A673 (cell line): Measurements from ENCODE around the gene ZNF286A. TPM values are rescaled to one million over a fixed set of nuclear protein-coding genes. Genes with fewer than 3 reads are reported as not detected.
A peak's percentile ranks its signal among the peaks of the same experiment; 100 is the strongest.
"Not testable (repeated sequence)": the region's sequence is repeated elsewhere in the genome, so short reads cannot be mapped to it uniquely, and the experiment has no call there.

Experiments
- BruUV-seq: library from RNA; stranded (reverse); fragments of 400-500 nt; replicated peaks from 2 replicates; lab custom pipeline; 2021; lab: Mats Ljungman, UMichigan
- CTCF ChIA-PET: fragments of 300-600 bp; sonication (Branson Sonifier 250); formaldehyde crosslinking; loops from one replicate; lab custom pipeline; 2022; ENCODE audit warnings: antibody characterized with exemption; lab: Charles Lee
- POLR2A ChIA-PET: fragments of 300-600 bp; sonication (Branson Sonifier 250); formaldehyde crosslinking; loops from one replicate; lab custom pipeline; 2022; ENCODE audit warnings: antibody characterized with exemption; ENCODE audit not compliant: low non-redundant PET; lab: Charles Lee
- DNase-seq: peaks from one replicate; pipeline ENCODE4 v3.0.0-alpha.2; 2015; ENCODE audit warnings: low spot score
- H3K27ac ChIP-seq: fragments of 200-600 bp; sonication (generic); 2 replicates; pipeline ENCODE4 v1.5.1; 2016; ENCODE audit warnings: mixed run types, low read depth, mild to moderate bottlenecking, mixed read lengths, antibody characterized with exemption, low read length; ENCODE audit not compliant: poor library complexity, severe bottlenecking
- H3K27me3 ChIP-seq: fragments of 200-600 bp; sonication (generic); replicated peaks from 2 replicates; pipeline ENCODE4 v1.6.1; 2017; ENCODE audit warnings: mixed run types, low read depth, mild to moderate bottlenecking, mixed read lengths, antibody characterized with exemption, low read length; ENCODE audit not compliant: insufficient read depth, poor library complexity
- H3K36me3 ChIP-seq: fragments of 200-600 bp; sonication (generic); 2 replicates; pipeline ENCODE4 v1.6.1; 2016; ENCODE audit warnings: mixed run types, mild to moderate bottlenecking, mixed read lengths, antibody characterized with exemption, low read length; ENCODE audit not compliant: insufficient read depth, poor library complexity, severe bottlenecking
- H3K4me1 ChIP-seq: fragments of 200-600 bp; sonication (generic); 2 replicates; pipeline ENCODE4 v1.6.1; 2017; ENCODE audit warnings: mixed run types, mild to moderate bottlenecking, mixed read lengths, antibody characterized with exemption, low read length; ENCODE audit not compliant: insufficient read depth, poor library complexity, severe bottlenecking
- H3K4me3 ChIP-seq: fragments of 200-600 bp; sonication (generic); 2 replicates; pipeline ENCODE4 v1.5.1; 2016; ENCODE audit warnings: low read depth, mixed run types, mild to moderate bottlenecking, mixed read lengths, low read length; ENCODE audit not compliant: poor library complexity, severe bottlenecking
- H3K9me3 ChIP-seq: fragments of 200-600 bp; sonication (generic); 2 replicates; pipeline ENCODE4 v1.6.1; 2016; ENCODE audit warnings: mixed run types, low read depth, mild to moderate bottlenecking, mixed read lengths, antibody characterized with exemption, low read length; ENCODE audit not compliant: poor library complexity, severe bottlenecking
- intact Hi-C: fragments of 100-400 bp; cut with micrococcal nuclease; formaldehyde crosslinking; loops from one replicate; pipeline ENCODE4 v1.10.0; 2022; ENCODE audit not compliant: unreplicated experiment
- total RNA-seq: library from RNA; stranded (reverse); gene quantifications from 2 replicates; pipeline ENCODE4 v1.2.3, GENCODE V29; 2021

Gene ZNF286A
- total RNA-seq, 1 experiment from 2014 or later: 82.0 TPM

DNA sequence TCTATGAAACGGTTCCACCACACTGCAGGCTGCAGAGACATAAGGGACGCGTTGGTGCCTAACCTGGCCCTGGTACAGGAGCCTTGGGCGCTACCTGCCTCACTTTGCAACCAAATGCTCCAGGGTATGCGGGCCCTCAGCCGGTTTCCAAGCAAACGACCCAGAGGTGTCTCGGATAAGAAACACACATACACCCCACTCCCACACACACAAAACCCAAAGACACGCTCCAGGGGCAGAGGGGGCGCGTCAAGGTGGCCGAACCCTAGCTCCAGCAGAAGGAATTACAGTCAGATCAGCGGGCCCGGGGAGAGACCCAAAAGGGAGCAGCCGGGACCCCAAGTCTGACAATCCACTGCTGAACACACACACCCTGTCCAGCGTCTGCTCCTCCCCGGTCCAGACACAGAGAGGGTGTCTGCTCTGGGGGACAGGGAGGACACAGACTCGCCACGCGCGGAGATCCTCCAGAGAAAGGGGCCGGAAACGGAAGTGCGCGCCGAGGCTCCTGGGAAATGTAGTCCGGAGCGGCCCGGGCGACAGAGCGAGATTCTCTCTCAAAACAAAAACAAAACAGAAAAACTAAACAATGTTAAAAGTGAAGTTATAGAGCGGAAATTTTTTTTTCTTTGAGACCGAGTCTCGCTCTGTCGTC, 15.6 kb upstream of the ZNF286A start, which contains the start of gene TRIM16:
Gene TRIM16 (minus strand): TSS at position 488 of the 655 bp plus-strand sequence. CDS start 32,702 bp downstream, outside the sequence.
- intact Hi-C loops, H3K9me3 ChIP-seq, H3K36me3 ChIP-seq, POLR2A ChIA-PET, H3K27me3 ChIP-seq, CTCF ChIA-PET, H3K4me1 ChIP-seq: not testable (repeated sequence)
- BruUV-seq: TSS peak; percentile 78
- peak within 1 kb of the TSS; percentile 59 for H3K4me3 ChIP-seq
- peak within 1 kb of the TSS; percentile 76 for H3K27ac ChIP-seq
- DNase-seq: peak; percentile 76

DNA sequence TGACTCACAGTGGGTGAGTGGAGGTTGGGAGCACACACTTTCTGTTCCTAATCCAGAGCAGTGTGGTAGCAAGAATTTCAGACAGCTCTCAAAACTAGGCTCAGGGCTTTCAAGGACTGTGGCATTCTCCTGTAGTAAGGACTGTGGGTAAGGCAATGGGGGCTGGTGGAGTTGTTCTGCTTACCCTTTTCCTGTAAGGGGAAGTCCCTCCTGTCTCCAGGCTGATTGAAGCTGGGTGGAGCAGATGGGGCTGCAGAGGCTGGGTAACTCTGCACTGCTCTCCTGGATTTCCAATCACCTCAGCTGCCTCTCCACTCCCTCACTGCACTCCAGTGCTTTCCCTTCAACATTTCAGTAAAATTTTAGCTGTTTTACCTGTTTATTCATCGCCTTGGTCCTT, 12.1 kb upstream of the ZNF286A start:
- DNase-seq, H3K36me3 ChIP-seq, H3K27me3 ChIP-seq, intact Hi-C loops, POLR2A ChIA-PET, H3K4me1 ChIP-seq, CTCF ChIA-PET, H3K4me3 ChIP-seq, BruUV-seq, H3K9me3 ChIP-seq, H3K27ac ChIP-seq: not testable (repeated sequence)

DNA sequence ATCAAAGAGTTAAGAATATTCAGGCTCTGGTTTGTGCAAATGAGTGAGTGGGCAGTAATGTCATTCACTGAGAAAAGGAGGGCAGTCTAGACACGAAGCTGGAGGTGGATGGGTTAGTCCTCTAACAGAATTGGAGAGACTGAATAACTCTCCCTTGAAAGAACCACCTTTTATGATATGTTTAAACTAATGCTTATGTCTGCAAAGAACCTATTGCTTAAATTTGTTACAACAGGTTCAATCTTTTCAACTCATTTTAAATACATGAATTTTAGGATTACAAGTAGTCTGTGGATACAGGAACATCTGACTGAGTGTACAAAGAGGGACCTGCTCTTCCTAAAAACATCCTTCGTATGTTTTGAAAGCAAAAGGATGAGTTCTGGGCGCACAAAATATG, 585 bp upstream of the ZNF286A start:
- H3K4me3 ChIP-seq: peak overlapping the region; percentile 49
- POLR2A ChIA-PET, H3K27me3 ChIP-seq, intact Hi-C loops, H3K9me3 ChIP-seq, H3K27ac ChIP-seq, H3K36me3 ChIP-seq, CTCF ChIA-PET, H3K4me1 ChIP-seq, DNase-seq: not testable (repeated sequence)
- TSS peak; percentile 99 for BruUV-seq

GRCh38 chr17:15699937-15700336, 385 bp downstream of the ZNF286A start:
- CTCF ChIA-PET, H3K36me3 ChIP-seq, DNase-seq, H3K9me3 ChIP-seq, intact Hi-C loops, H3K27me3 ChIP-seq, H3K4me1 ChIP-seq, POLR2A ChIA-PET: not testable (repeated sequence)
- H3K27ac ChIP-seq: peak overlapping the region; percentile 58
- TSS peak; percentile 80 for BruUV-seq
- H3K4me3 ChIP-seq: peak overlapping the region; percentile 49

DNA sequence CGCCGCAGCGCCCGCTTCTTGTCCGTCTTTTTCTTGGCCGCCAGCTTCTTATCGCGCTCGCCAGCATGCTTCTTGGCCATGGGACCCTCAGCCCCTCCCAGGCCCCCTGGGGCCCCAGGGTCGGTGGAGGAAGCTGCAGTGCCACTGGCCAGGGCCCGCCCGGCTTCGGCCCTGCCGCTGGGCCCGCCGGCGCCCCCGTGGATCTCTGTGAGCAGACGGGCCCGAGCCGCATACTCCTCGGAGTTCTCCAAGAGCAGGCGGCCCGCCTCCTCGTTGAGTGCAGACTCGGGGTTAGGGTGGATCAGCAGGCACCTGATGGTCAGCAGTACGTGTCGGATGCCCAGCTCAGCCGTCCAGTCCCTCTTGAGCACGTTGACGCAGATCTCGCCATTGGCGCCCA, 4.7 kb downstream of the ZNF286A start:
- H3K27me3 ChIP-seq, DNase-seq, H3K27ac ChIP-seq, intact Hi-C loops, H3K4me1 ChIP-seq, H3K4me3 ChIP-seq, BruUV-seq, CTCF ChIA-PET, POLR2A ChIA-PET: not testable (repeated sequence)
- Histone ChIP-seq H3K36me3 (peaks cover 40% of the 10 kb centered on the region), H3K9me3 (peaks cover 31% of the 10 kb centered on the region)

DNA sequence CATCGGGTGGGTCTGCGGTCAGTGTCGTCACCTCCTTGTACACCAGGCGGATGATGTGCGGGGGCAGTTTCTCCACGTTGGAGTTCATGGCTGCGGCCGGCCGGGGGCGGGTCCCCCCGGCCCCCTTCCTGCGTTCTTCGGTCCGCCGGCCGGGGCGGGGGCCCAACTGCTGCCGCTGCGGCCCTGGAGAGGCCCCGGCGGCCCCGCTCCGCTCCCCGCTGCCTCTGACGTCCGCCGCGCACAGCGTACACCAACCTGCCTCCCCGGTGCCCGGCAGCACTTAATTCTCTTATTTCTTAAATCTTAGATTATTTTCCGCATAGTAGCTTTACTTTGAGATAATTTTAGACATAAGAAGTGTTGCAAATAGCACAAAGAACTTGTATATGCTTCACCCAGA, 5.3 kb downstream of the ZNF286A start:
- H3K36me3 ChIP-seq: peaks cover 40% of the 10 kb centered on the region
- intact Hi-C loops, BruUV-seq: not testable (repeated sequence)

DNA sequence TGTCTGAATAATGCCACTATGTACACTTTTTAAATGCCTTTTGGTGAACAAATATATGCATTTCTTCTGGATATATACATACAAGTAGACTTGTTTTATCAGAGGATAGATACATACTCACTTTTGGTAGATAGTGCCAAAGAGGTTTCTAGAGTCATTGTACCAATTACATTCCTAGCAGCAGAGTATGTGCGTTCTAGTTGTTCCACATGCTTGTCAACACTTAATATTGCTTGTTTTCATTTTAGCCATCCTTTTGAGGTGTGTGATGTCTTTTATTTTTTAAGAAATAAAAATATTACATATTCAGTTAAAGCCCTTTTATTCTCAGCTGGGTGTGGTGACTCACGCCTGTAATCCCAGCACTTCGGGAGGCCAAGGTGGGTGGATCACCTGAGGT, 9.3 kb downstream of the ZNF286A start:
- BruUV-seq, H3K27ac ChIP-seq, CTCF ChIA-PET, H3K4me3 ChIP-seq, POLR2A ChIA-PET, H3K4me1 ChIP-seq, DNase-seq, H3K27me3 ChIP-seq, intact Hi-C loops: not testable (repeated sequence)
- Histone ChIP-seq H3K36me3 (peaks cover 46% of the 10 kb centered on the region), H3K9me3 (peaks cover 35% of the 10 kb centered on the region)

More for the DNA sequence above, 5.3 kb downstream of the ZNF286A start:
- H3K4me1 ChIP-seq, H3K4me3 ChIP-seq, CTCF ChIA-PET, POLR2A ChIA-PET, H3K27ac ChIP-seq, H3K27me3 ChIP-seq, DNase-seq: not testable (repeated sequence)
- H3K9me3 ChIP-seq: peaks cover 31% of the 10 kb centered on the region
